Hepatocyte (in vitro differentiated cells): Measurements from ENCODE around the gene BIRC5. TPM values are rescaled to one million over a fixed set of nuclear protein-coding genes. Genes with fewer than 3 reads are reported as not detected.
A peak's percentile ranks its signal among the peaks of the same experiment; 100 is the strongest.

Experiments used
- DNase-seq: peaks from one replicate; pipeline ENCODE4 v3.0.0-alpha.2; 2016; ENCODE audit warnings: low spot score
- H2AFZ ChIP-seq: fragments of 200-600 bp; sonication (generic); 2 replicates; pipeline ENCODE4 v1.6.0; 2016; ENCODE audit warnings: antibody characterized with exemption, mild to moderate bottlenecking
- H3K27ac ChIP-seq: fragments of 200-600 bp; sonication (generic); 2 replicates; pipeline ENCODE4 v1.5.1; 2016; ENCODE audit warnings: mild to moderate bottlenecking
- H3K27me3 ChIP-seq: fragments of 200-600 bp; sonication (generic); 2 replicates; pipeline ENCODE4 v1.6.1; 2016
- H3K36me3 ChIP-seq: fragments of 200-600 bp; sonication (generic); replicated peaks from 2 replicates; pipeline ENCODE4 v1.5.1; 2016; ENCODE audit warnings: low read depth; ENCODE audit not compliant: insufficient read depth
- H3K4me1 ChIP-seq: fragments of 200-600 bp; sonication (generic); 2 replicates; pipeline ENCODE4 v1.5.1; 2016; ENCODE audit warnings: mild to moderate bottlenecking, moderate library complexity; ENCODE audit not compliant: insufficient read depth
- H3K4me2 ChIP-seq: fragments of 200-600 bp; sonication (generic); 2 replicates; pipeline ENCODE4 v1.6.0; 2016
- H3K4me3 ChIP-seq: fragments of 200-600 bp; sonication (generic); 2 replicates; pipeline ENCODE4 v1.5.1; 2016; ENCODE audit warnings: mild to moderate bottlenecking
- H3K79me2 ChIP-seq: fragments of 200-600 bp; sonication (generic); 2 replicates; pipeline ENCODE4 v1.6.0; 2017; ENCODE audit warnings: mild to moderate bottlenecking
- H3K9me2 ChIP-seq: fragments of 200-600 bp; sonication (generic); replicated peaks from 2 replicates; pipeline ENCODE4 v1.6.0; 2017; ENCODE audit warnings: mild to moderate bottlenecking; ENCODE audit not compliant: insufficient read depth
- H3K9me3 ChIP-seq: fragments of 200-600 bp; sonication (generic); 2 replicates; pipeline ENCODE4 v1.5.1; 2016; ENCODE audit warnings: low read depth, mild to moderate bottlenecking
- H4K20me1 ChIP-seq: fragments of 200-600 bp; sonication (generic); 2 replicates; pipeline ENCODE4 v1.6.0; 2016; ENCODE audit warnings: mild to moderate bottlenecking; ENCODE audit not compliant: insufficient read depth, poor library complexity, severe bottlenecking
- EZH2 ChIP-seq: fragments of 200-600 bp; sonication (generic); IDR thresholded peaks from 2 replicates; pipeline ENCODE4 v1.6.1; 2016; ENCODE audit warnings: antibody characterized with exemption, mild to moderate bottlenecking, borderline replicate concordance
- EZH2phosphoT487 ChIP-seq: fragments of 200-600 bp; sonication (generic); IDR thresholded peaks from one replicate; pipeline ENCODE4 v1.6.1; 2018; ENCODE audit warnings: antibody characterized with exemption, mild to moderate bottlenecking, low read depth, moderate library complexity; ENCODE audit not compliant: unreplicated experiment, severe bottlenecking
- WGBS: methylation state at CpG from one replicate; pipeline ENCODE4 v1.1.6; 2016; ENCODE audit warnings: low lambda C conversion rate; ENCODE audit errors: missing lambda C conversion rate; 5-methylcytosine and 5-hydroxymethylcytosine counted together
- polyA plus RNA-seq: library from polyadenylated mRNA; unstranded; fragments of >200 nt; fragmentation: Nextera tagmentation; extraction: Ambion mirVana; gene quantifications from 2 replicates; pipeline ENCODE4 v1.2.1, GENCODE V29; 2016
- total RNA-seq: library from RNA; depleted of rRNA; stranded (reverse); fragments of >200 nt; gene quantifications from 2 replicates; pipeline ENCODE4 v1.2.3, GENCODE V29; 2014
- TF ChIP-seq, protein P1 (sequence below): fragments of 200-600 bp; sonication (generic); IDR thresholded peaks from 2 replicates; pipeline ENCODE4 v1.5.1; 2016; ENCODE audit warnings: antibody characterized with exemption, mild to moderate bottlenecking; ENCODE audit not compliant: poor library complexity

The BIRC5 gene
- total and polyA plus RNA-seq, 2 experiments from 2014 or later, result 12.4 to 14.6 TPM

DNA sequence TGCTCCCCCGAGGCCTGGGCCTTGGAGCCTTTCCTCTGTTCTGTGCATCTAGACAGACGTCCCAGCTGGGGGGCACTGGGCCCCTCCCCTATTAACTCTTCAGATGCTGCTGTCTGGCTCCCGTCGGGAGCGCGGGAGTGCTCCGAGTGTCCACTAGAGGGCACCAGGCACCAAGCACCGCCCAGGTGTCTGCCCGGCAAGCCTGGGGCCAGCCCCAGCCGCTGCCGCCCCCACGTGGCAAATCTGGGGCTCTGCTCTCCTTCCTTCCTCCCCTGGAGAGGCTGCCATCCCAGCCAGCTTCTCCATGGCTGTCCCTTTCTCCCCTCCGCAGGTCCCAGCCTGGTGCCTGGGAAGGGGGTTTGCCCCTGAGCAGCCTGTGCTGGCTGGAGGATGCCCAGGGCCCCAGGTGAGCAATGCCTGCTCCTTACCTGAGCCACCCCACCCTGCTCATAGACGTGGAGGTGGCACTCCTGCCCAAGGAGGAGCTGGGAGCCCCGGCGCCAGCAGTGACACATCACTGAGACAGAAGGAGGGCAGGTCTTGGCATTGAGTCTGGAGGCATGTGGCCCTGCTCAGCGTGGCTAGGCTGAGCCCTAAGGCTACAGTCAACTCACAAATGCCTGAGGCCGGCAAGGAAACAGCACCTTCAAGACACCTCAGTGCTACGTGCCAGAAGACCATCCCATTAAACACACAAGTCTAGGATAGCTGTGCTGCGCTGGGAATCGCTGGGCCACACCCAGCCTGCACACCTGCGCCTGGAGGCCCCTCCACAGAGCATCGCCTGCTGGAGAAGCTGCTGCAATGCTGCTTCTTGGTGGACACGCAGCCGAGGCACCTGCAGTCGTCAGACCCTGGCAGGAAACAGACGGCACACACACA, 37.1 kb downstream of the BIRC5 start:
- WGBS, result 29% methylated on average over 26 of the region's 27 CpGs
- Histone ChIP-seq H3K36me3 (no peaks in the 10 kb centered on the region), H3K79me2 (peaks cover 6% of the 10 kb centered on the region), H4K20me1 (no peaks in the 10 kb centered on the region), H3K27me3 (no peaks in the 10 kb centered on the region), H3K4me1 (peaks cover 16% of the 10 kb centered on the region), H3K4me2 (peak overlapping the region; percentile 73), H3K27ac (peak overlapping the region; percentile 81), H3K9me3 (no peaks in the 10 kb centered on the region), H2AFZ (no peak overlapping the region), H3K4me3 (no peak overlapping the region), H3K9me2 (no peaks in the 10 kb centered on the region)
- TF ChIP-seq EZH2, result no peak
- TF ChIP-seq, protein P1, sequence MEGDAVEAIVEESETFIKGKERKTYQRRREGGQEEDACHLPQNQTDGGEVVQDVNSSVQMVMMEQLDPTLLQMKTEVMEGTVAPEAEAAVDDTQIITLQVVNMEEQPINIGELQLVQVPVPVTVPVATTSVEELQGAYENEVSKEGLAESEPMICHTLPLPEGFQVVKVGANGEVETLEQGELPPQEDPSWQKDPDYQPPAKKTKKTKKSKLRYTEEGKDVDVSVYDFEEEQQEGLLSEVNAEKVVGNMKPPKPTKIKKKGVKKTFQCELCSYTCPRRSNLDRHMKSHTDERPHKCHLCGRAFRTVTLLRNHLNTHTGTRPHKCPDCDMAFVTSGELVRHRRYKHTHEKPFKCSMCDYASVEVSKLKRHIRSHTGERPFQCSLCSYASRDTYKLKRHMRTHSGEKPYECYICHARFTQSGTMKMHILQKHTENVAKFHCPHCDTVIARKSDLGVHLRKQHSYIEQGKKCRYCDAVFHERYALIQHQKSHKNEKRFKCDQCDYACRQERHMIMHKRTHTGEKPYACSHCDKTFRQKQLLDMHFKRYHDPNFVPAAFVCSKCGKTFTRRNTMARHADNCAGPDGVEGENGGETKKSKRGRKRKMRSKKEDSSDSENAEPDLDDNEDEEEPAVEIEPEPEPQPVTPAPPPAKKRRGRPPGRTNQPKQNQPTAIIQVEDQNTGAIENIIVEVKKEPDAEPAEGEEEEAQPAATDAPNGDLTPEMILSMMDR, result peak; percentile 100
- DNase-seq, result peak; percentile 94

DNA sequence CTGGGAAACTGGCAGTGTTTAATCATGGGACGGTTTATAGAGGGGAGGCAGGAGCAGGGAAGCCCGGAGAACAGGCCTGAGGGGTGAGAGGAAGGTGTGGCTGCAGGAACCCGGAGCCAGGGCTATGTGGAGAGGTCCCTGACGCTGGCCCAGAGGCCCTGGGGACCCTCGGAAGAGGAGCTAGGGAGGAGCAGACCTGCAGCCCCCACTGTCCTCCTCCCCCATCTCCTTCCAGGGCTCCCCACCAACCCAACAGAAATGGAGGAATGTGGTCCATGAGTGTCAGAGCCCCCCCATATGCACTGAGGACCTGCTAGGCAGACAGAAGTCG, 37.7 kb downstream of the BIRC5 start:
- Histone ChIP-seq H3K9me2 (no peaks in the 10 kb centered on the region), H3K27me3 (no peaks in the 10 kb centered on the region), H3K27ac (no peak overlapping the region), H3K4me3 (no peak overlapping the region), H3K9me3 (no peaks in the 10 kb centered on the region), H3K4me1 (peaks cover 22% of the 10 kb centered on the region), H3K4me2 (no peak overlapping the region), H3K79me2 (peaks cover 6% of the 10 kb centered on the region), H4K20me1 (no peaks in the 10 kb centered on the region), H3K36me3 (no peaks in the 10 kb centered on the region), H2AFZ (no peak overlapping the region)
- 59% methylated on average over 6 of the region's 6 CpGs for whole genome bisulfite sequencing
- DNase-seq, result no peak
- TF ChIP-seq, protein P1, result no peak
- TF ChIP-seq EZH2 (no peak), EZH2phosphoT487 (no peak)

DNA sequence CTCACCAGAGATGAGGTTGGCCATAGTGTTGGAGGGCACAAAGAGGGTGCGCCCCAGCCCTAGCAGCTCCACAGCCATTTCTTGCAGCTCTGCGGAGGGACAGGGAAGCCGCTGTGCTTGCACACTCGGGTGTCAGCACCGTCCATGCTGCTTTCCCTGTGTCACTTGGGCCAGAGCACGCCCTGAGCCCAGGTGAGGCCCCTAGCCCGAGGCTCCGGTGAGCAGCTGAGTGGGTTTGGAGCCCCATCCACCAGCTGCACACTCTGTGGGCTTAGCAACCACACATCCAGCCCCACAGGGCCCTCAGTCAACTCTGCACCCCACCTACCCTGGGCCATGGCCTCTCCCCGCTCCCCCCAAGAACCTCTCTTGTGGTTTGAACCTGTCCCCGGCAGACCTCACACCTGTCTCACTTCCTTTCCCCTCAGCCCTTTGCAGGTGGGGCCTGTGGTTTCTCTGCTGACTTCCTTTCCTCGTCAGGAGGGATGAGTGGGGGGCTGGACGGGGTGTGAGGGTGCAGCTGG, 38.1 kb downstream of the BIRC5 start:
- Histone ChIP-seq H3K4me1 (peaks cover 27% of the 10 kb centered on the region), H4K20me1 (no peaks in the 10 kb centered on the region), H3K9me2 (no peaks in the 10 kb centered on the region), H3K36me3 (no peaks in the 10 kb centered on the region), H3K4me2 (no peak overlapping the region), H3K27ac (no peak overlapping the region), H3K9me3 (no peaks in the 10 kb centered on the region), H3K4me3 (no peak overlapping the region), H2AFZ (no peak overlapping the region), H3K27me3 (no peaks in the 10 kb centered on the region), H3K79me2 (peaks cover 6% of the 10 kb centered on the region)
- TF ChIP-seq EZH2phosphoT487, result no peak
- no peak for TF ChIP-seq EZH2
- TF ChIP-seq, protein P1, result no peak
- WGBS, result 86% methylated on average over 10 of the region's 12 CpGs
- no peak for DNase-seq
